Activated CD4-positive, CD25-positive, alpha-beta regulatory T cell treated with anti-CD3 and anti-CD28 coated beads, Interleukin-2, amount 50 U/mL, for 16 hours (primary cell): Measurements from ENCODE around the gene CNPPD1.

ENCODE experiments used
- DNase-seq: peaks from one replicate; pipeline ENCODE4 v3.0.0-alpha.2; 2020; ENCODE audit warnings: low read depth, low spot score

CNPPD1 gene

GRCh38 chr2:219160186-219161017, 16.3 kb downstream of the CNPPD1 start, which contains the start of gene NHEJ1:
Gene NHEJ1, minus strand, starts transcription at chr2:219160815. Its CDS starts 2,453 bp downstream, at chr2:219158362.
- peak; percentile 81 for DNase-seq

- no peak for DNase-seq
These were observed 16.9 kb downstream of the CNPPD1 start for GRCh38 chr2:219159771-219160185.

GRCh38 chr2:219158586-219158985, 18.1 kb downstream of the CNPPD1 start:
- no peak for DNase-seq

DNA sequence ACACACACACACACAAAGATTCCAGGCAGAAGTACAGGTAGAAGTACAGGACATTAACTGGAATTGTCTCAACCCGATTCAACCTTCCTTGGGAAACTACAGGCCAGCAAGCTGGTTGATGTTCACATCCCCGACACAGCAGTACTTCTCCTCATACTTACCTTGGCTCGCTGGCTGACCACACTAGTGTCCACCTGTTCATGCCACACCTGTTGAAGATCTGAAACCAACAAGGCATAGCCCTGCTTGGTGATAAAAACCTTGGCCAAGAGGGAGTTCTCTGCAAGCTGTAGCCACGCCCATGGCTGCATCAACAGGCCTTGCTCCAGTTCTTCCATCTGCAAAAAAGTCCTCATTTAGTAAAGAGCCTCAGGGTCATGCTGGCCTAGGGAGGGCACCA, 18.7 kb downstream of the CNPPD1 start:
- no peak for DNase-seq

GRCh38 chr2:219157396-219157795, 19.3 kb downstream of the CNPPD1 start:
- DNase-seq = no peak

- DNase-seq = no peak
These were observed 21.6 kb downstream of the CNPPD1 start for GRCh38 chr2:219155054-219155644.

- no peak for DNase-seq
These were observed 27.1 kb downstream of the CNPPD1 start for GRCh38 chr2:219149667-219150066.

- no peak for DNase-seq
These were observed 34.4 kb downstream of the CNPPD1 start for GRCh38 chr2:219142329-219142728.

GRCh38 chr2:219140722-219141121, 36.0 kb downstream of the CNPPD1 start:
- no peak for DNase-seq

- DNase-seq = no peak
These were observed 42.7 kb downstream of the CNPPD1 start for GRCh38 chr2:219133976-219134375.

DNA sequence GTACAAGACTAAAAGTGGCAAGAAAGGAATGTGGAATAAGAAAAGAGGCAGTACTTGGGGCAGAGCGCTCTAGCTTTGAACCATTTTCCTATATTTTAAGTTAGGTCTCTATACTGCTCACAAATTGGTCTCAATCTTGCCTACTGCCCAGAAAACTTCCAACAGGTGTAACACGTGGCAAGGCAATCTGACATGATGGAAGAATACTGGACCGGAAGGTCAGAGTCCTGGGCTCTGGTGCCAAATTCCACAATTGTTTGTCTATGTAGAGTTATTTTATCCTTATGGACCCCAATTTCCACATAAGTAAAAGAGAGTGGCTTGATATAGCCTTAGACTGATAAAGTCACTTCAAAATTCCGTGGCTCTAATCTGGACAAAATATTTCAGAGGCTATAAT, 45.0 kb downstream of the CNPPD1 start:
- DNase-seq = no peak

- no peak for DNase-seq
These were observed 45.4 kb downstream of the CNPPD1 start for GRCh38 chr2:219131327-219131726.

DNA sequence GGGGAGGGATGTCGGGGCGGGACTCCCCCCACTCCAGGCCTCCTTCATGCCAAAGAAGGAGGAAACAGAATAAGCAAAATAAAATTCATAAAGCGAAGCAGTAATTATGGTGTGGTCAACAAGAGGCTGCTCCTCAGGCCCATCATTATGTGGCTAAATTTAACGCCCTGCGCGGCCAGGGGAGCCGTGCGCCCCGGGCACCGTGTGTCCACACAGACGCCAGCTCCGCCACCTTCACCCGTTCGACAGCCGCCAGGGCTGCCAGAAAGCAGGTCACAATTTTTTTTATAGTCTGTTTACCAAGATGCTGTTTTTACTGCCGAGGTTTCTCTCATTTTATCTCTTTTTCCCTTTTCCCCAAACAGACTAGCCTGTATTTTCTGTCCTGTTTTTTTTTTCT, 47.1 kb downstream of the CNPPD1 start:
- no peak for DNase-seq

- DNase-seq = no peak
These were observed 48.3 kb downstream of the CNPPD1 start for GRCh38 chr2:219128396-219128795.

DNA sequence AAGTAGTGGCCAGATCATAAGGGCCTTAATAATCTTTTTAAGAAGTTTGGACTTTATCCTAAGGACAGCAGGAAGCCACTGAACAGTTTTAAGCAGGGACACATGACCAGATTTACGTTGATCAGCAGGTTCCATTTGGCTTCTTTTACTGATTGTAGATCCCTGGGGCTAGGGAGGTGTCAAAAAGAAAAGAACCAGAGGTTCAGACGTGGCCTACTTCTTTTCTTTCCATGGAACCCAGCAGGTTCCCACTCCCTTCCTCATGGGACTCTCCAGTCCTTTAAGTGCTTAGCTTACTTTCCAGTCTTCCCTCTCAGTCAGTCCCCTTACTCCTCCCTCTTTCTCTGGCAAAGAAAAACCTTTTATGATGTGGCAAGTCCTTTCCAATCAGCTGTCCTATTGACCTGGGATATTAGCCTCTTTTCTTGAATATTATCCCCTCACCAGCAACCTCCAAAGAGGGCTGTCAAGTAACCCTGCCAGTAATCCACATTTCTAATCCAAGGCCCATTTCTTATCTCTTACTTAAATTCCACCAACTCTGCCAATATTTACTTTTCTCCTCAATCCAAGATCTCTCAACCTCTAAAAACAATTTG, 49.6 kb downstream of the CNPPD1 start:
- no peak for DNase-seq

GRCh38 chr2:219126555-219126954, 50.2 kb downstream of the CNPPD1 start:
- DNase-seq = no peak

GRCh38 chr2:219125886-219126270, 50.8 kb downstream of the CNPPD1 start:
- no peak for DNase-seq

GRCh38 chr2:219125225-219125885, 51.4 kb downstream of the CNPPD1 start:
- no peak for DNase-seq

- DNase-seq = no peak
These were observed 52.2 kb downstream of the CNPPD1 start for GRCh38 chr2:219124381-219125110.

DNA sequence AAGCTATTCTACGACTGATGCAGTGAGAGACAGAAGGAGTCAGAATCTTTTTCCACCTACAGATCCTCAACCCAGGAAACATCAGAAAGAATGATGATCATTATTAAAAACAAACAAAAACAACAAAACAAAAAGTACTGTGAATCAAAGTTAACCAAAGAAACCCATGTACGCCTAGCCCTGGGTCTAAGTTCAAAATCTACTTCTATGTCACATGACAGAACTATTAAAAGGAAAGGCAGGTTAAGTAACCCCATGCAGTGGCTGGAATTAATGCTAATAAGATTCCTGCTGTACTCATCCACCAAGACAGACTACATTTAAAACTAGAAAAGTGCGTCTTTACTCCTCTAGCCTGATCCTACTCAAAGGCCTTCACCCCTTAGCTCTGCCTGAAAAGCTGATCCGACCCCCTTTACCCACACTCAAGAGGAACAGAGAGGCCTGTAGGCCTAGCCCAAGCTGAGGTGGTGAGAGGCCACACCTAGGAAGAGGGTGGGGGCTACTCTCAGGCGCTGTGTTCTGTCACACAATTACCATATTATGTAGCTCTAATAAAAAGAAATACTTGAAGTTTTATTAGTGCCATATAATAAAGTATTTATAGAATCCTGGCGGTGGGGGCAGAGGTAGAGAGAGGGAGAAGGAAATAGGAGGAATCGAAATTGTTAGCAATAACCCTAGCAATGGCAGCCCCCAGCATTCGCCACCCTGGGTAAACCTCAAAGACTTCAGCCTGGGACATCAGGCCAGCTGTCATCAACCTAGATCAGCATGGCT, 53.2 kb downstream of the CNPPD1 start:
- DNase-seq = no peak
